Endothelial cell of umbilical vein (primary cell): ENCODE measurements around the gene REPS1.

Experiments
- CTCF ChIP-seq, 2 donors: IDR thresholded peaks; 1 replicate in 1 of 2; 2 replicates in 1 of 2; pipeline ENCODE4 v1.5.1; 2011; ENCODE audit warnings: low read length in 2 of 2, mild to moderate bottlenecking in 2 of 2, moderate library complexity in 2 of 2, control low read depth in 1 of 2, inconsistent platforms in 1 of 2, low read depth in 1 of 2; ENCODE audit not compliant: insufficient read depth in 1 of 2; ENCODE audit errors: extremely low read depth in 1 of 2
- EZH2 ChIP-seq: IDR thresholded peaks from 2 replicates; pipeline ENCODE4 v1.6.1; 2012; ENCODE audit warnings: borderline replicate concordance, low read depth, mild to moderate bottlenecking, moderate library complexity, low read length, inconsistent platforms; ENCODE audit not compliant: severe bottlenecking
- POLR2A ChIP-seq: IDR thresholded peaks from 2 replicates; pipeline ENCODE4 v1.6.1; 2012; ENCODE audit warnings: low read depth, mild to moderate bottlenecking, control low read depth, low read length
- POLR2AphosphoS5 ChIP-seq: IDR thresholded peaks from 2 replicates; pipeline ENCODE4 v1.6.1; 2012; ENCODE audit warnings: low read depth, mild to moderate bottlenecking, control low read depth, low read length, moderate library complexity; ENCODE audit not compliant: insufficient read depth

- TF ChIP-seq POLR2AphosphoS5: peak; percentile 48
- peak; percentile 69 for TF ChIP-seq POLR2A
- TF ChIP-seq EZH2: no peak
- peak; percentile 90 to 95 for TF ChIP-seq CTCF (IDR thresholded peaks at IDR 0.05; ENCODE audit: extremely low read depth in 1 of 2, insufficient read depth in 1 of 2, low read depth in 1 of 2, low read length in 2 of 2)
Measured at GRCh38 chr6:138987643-138988468, at the start of gene REPS1.
